ENCODE data around the gene WAC. TPM values are rescaled to one million over a fixed set of nuclear protein-coding genes. Genes with fewer than 3 reads are reported as not detected.

WAC gene
- total RNA-seq, 2 donors from 2014 or later: 171 to 195 TPM

DNA sequence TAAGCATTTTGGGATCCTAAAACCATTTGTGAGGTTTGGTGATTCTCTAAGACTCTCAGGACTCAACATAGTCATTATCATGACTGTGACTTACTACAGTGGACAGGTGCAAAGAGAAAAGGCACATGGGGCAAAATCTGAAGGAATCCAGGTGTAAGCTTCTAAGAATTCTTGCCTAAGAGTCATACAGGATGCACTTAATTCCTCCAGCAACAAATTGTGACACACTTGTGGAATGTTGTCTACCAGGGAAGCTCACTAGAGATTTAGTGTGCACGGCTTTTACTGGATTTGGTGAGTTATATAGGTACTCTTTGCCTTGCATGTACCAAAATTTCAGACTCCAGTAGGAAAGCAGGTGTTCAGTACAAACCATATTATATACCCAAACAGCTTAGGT is 47.9 kb downstream of the WAC start:
- DNase-seq: no peak
- Mint-ChIP-seq H3K4me3 (no peak overlapping the region), H3K4me1 (peaks cover 53% of the 10 kb centered on the region), H3K36me3 (ENCODE audit: low read depth) (peaks cover 7% of the 10 kb centered on the region), H3K27ac (peak overlapping the region; percentile 71), H3K27me3 (no peaks in the 10 kb centered on the region)
- no peaks in the 10 kb centered on the region for H3K9me3 ChIP-seq (ENCODE audit: control insufficient read depth, low read length, poor library complexity, severe bottlenecking)
- ATAC-seq: no peak

GRCh38 chr10:28581916-28582315 is 49.0 kb downstream of the WAC start:
- peaks cover 57% of the 10 kb centered on the region for H3K4me1 Mint-ChIP-seq
- no peaks in the 10 kb centered on the region for H3K27me3 Mint-ChIP-seq
- no peak for DNase-seq
- peak; percentile 21 for ATAC-seq
- peaks cover 7% of the 10 kb centered on the region for H3K36me3 Mint-ChIP-seq (ENCODE audit: low read depth)
- peak overlapping the region; percentile 59 for H3K4me3 Mint-ChIP-seq
- H3K27ac Mint-ChIP-seq: peak overlapping the region; percentile 71
- H3K9me3 ChIP-seq (ENCODE audit: control insufficient read depth, low read length, poor library complexity, severe bottlenecking): no peaks in the 10 kb centered on the region

DNA sequence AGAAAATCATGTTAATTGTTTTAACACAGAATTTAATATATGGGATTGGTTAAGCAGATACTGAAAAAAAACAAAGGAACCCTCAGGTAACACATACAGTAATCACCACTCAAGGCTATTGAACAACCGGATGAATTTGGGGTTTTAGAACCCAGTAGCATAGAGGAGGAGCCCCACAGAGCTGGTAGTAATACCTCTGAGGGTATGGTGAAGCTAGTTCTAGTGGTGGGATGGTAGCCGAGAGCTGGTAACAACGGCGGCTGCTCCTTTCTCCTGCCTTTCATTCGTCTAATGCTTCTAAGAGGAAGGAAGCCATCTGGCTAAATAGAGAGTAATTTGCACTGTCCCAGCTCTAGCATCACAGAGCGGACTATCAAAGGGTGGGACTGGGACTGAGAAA is 52.2 kb downstream of the WAC start:
- ATAC-seq (no peak), DNase-seq (no peak)
- Mint-ChIP-seq H3K27ac (peak overlapping the region; percentile 78), H3K27me3 (no peaks in the 10 kb centered on the region), H3K4me3 (no peak overlapping the region), H3K36me3 (ENCODE audit: low read depth) (peaks cover 7% of the 10 kb centered on the region), H3K4me1 (peaks cover 41% of the 10 kb centered on the region)
- no peaks in the 10 kb centered on the region for H3K9me3 ChIP-seq (ENCODE audit: control insufficient read depth, low read length, poor library complexity, severe bottlenecking)

DNA sequence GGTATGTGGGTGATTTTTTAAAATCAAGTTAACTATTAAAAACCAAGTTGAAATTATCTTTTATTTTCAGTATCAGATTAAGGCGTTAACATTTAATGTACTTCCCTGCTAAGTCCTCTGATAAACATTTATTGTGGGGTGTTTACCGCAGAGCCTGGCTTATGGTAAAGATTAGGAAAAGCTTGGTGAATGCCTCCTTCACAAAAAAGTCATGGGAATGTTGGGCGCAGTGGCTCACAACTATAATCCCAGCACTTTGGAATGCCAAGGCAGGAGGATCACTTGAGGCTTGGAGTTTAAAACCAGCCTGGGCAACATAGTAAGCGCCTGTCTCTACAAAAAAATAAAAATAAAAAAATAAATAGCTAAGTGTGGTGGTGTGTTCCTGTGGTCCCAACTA is 53.3 kb downstream of the WAC start:
- no peak for DNase-seq
- Mint-ChIP-seq H3K4me1 (peaks cover 36% of the 10 kb centered on the region), H3K4me3 (no peak overlapping the region), H3K36me3 (ENCODE audit: low read depth) (peaks cover 7% of the 10 kb centered on the region), H3K27ac (no peak overlapping the region), H3K27me3 (no peaks in the 10 kb centered on the region)
- no peaks in the 10 kb centered on the region for H3K9me3 ChIP-seq (ENCODE audit: control insufficient read depth, low read length, poor library complexity, severe bottlenecking)
- ATAC-seq: no peak

GRCh38 chr10:28587270-28587969 is 54.5 kb downstream of the WAC start:
- H3K4me3 Mint-ChIP-seq: no peak overlapping the region
- H3K4me1 Mint-ChIP-seq: peaks cover 24% of the 10 kb centered on the region
- H3K36me3 Mint-ChIP-seq (ENCODE audit: low read depth): peaks cover 4% of the 10 kb centered on the region
- H3K27me3 Mint-ChIP-seq: no peaks in the 10 kb centered on the region
- ATAC-seq (no peak), DNase-seq (no peak)
- H3K27ac Mint-ChIP-seq: peak overlapping the region; percentile 19
- no peaks in the 10 kb centered on the region for H3K9me3 ChIP-seq (ENCODE audit: control insufficient read depth, low read length, poor library complexity, severe bottlenecking)

GRCh38 chr10:28587970-28588290 is 55.0 kb downstream of the WAC start:
- peaks cover 26% of the 10 kb centered on the region for H3K4me1 Mint-ChIP-seq
- H3K36me3 Mint-ChIP-seq (ENCODE audit: low read depth): peaks cover 6% of the 10 kb centered on the region
- no peaks in the 10 kb centered on the region for H3K27me3 Mint-ChIP-seq
- H3K9me3 ChIP-seq (ENCODE audit: control insufficient read depth, low read length, poor library complexity, severe bottlenecking): no peaks in the 10 kb centered on the region
- H3K27ac Mint-ChIP-seq: no peak overlapping the region
- DNase-seq (no peak), ATAC-seq (no peak)
- H3K4me3 Mint-ChIP-seq: no peak overlapping the region

DNA sequence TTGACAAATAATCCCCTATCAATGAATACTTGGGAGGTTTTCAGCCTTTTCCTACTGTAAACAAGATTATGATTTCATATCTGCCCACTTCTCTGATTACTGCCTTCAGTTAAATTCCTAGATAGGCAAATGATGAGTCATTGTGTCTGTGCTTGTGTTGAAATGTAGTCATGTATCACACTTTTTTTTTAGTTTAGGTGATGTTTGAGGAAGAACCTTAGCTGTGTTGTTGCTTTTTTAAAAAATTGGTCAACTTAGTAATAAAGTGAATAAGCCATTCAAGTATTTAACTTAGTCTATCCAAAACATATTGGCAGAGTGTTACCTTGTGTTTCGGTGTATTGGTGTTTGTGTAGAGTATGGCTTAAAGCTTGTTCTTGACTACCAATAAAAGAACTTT is 60.0 kb downstream of the WAC start:
- Mint-ChIP-seq H3K27ac (peak overlapping the region; percentile 24), H3K27me3 (no peaks in the 10 kb centered on the region), H3K4me1 (peaks cover 37% of the 10 kb centered on the region), H3K4me3 (peak overlapping the region; percentile 13), H3K36me3 (ENCODE audit: low read depth) (peaks cover 17% of the 10 kb centered on the region)
- ATAC-seq (no peak), DNase-seq (no peak)
- no peaks in the 10 kb centered on the region for H3K9me3 ChIP-seq (ENCODE audit: control insufficient read depth, low read length, poor library complexity, severe bottlenecking)

GRCh38 chr10:28593811-28594210 is 60.9 kb downstream of the WAC start:
- Mint-ChIP-seq H3K36me3 (ENCODE audit: low read depth) (peaks cover 19% of the 10 kb centered on the region), H3K27me3 (no peaks in the 10 kb centered on the region), H3K27ac (peak overlapping the region; percentile 68), H3K4me1 (peaks cover 38% of the 10 kb centered on the region), H3K4me3 (peak overlapping the region; percentile 3)
- H3K9me3 ChIP-seq (ENCODE audit: control insufficient read depth, low read length, poor library complexity, severe bottlenecking): no peaks in the 10 kb centered on the region
- DNase-seq (no peak), ATAC-seq (peak; percentile 40)

DNA sequence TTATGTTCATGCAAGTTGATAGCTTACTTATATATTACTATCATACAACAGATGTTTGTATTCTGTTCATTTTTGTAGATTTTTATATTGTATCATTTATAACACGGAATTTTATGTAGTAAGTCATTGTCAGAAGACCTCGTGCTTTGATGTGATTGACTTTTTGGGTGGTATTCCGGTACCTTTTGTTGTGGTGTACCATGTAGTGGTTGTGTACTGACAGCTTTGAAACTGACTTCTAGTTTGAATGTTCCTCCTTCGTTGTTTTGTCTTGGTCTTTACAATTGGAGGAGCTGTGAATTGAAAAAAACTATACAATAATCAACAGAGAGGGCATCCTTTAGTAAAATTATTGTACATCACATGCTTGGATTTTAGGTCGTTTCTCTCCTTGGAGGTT is 61.5 kb downstream of the WAC start:
- peak overlapping the region; percentile 68 for H3K27ac Mint-ChIP-seq
- peaks cover 20% of the 10 kb centered on the region for H3K36me3 Mint-ChIP-seq (ENCODE audit: low read depth)

GRCh38 chr10:28595613-28596012 is 62.7 kb downstream of the WAC start:
- H3K27ac Mint-ChIP-seq: peak overlapping the region; percentile 56
- H3K4me1 Mint-ChIP-seq: peaks cover 41% of the 10 kb centered on the region
- peaks cover 22% of the 10 kb centered on the region for H3K36me3 Mint-ChIP-seq (ENCODE audit: low read depth)
- no peaks in the 10 kb centered on the region for H3K9me3 ChIP-seq (ENCODE audit: control insufficient read depth, low read length, poor library complexity, severe bottlenecking)
- H3K27me3 Mint-ChIP-seq: no peaks in the 10 kb centered on the region
- ATAC-seq (no peak), DNase-seq (no peak)
- H3K4me3 Mint-ChIP-seq: no peak overlapping the region

More for the DNA sequence above, 61.5 kb downstream of the WAC start:
- H3K4me3 Mint-ChIP-seq: peak overlapping the region; percentile 28
- H3K9me3 ChIP-seq (ENCODE audit: control insufficient read depth, low read length, poor library complexity, severe bottlenecking): no peaks in the 10 kb centered on the region
- ATAC-seq (peak; percentile 90), DNase-seq (no peak)
- no peaks in the 10 kb centered on the region for H3K27me3 Mint-ChIP-seq
- peaks cover 38% of the 10 kb centered on the region for H3K4me1 Mint-ChIP-seq

DNA sequence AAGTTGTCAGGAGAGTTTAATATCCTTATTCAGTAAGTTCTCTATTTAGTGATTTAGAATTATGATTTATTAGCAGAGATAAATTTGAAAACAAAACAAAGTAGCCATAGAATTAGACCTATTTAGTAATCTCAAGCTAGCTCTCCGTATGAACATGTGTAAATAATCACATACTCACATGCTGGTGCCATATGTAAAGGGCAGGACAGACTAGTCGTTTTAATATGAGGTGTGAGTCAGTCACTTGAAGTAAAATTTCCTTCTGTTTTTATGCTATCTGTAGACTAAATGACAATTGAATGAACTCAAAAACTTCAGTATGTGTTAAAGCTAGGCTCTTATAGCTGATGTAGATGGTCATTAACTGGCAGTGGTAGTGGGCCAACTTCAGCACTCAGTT is 67.1 kb downstream of the WAC start:
- no peak overlapping the region for H3K4me3 Mint-ChIP-seq
- peaks cover 48% of the 10 kb centered on the region for H3K4me1 Mint-ChIP-seq
- peaks cover 18% of the 10 kb centered on the region for H3K36me3 Mint-ChIP-seq (ENCODE audit: low read depth)
- no peaks in the 10 kb centered on the region for H3K9me3 ChIP-seq (ENCODE audit: control insufficient read depth, low read length, poor library complexity, severe bottlenecking)
- ATAC-seq: no peak
- H3K27me3 Mint-ChIP-seq: no peaks in the 10 kb centered on the region
- H3K27ac Mint-ChIP-seq: no peak overlapping the region
- no peak for DNase-seq

GRCh38 chr10:28601012-28601411 is 68.1 kb downstream of the WAC start:
- H3K4me3 Mint-ChIP-seq: no peak overlapping the region
- peaks cover 14% of the 10 kb centered on the region for H3K36me3 Mint-ChIP-seq (ENCODE audit: low read depth)
- DNase-seq (no peak), ATAC-seq (no peak)
- peak overlapping the region; percentile 32 for H3K27ac Mint-ChIP-seq
- no peaks in the 10 kb centered on the region for H3K9me3 ChIP-seq (ENCODE audit: control insufficient read depth, low read length, poor library complexity, severe bottlenecking)
- H3K27me3 Mint-ChIP-seq: no peaks in the 10 kb centered on the region
- peaks cover 46% of the 10 kb centered on the region for H3K4me1 Mint-ChIP-seq

GRCh38 chr10:28604567-28605536 is 71.9 kb downstream of the WAC start:
- DNase-seq (no peak), ATAC-seq (no peak)
- Mint-ChIP-seq H3K27ac (no peak overlapping the region), H3K27me3 (no peaks in the 10 kb centered on the region), H3K4me1 (peaks cover 34% of the 10 kb centered on the region), H3K36me3 (ENCODE audit: low read depth) (peaks cover 3% of the 10 kb centered on the region), H3K4me3 (no peak overlapping the region)
- no peaks in the 10 kb centered on the region for H3K9me3 ChIP-seq (ENCODE audit: control insufficient read depth, low read length, poor library complexity, severe bottlenecking)

All from T-helper 17 cell (primary cell).